IMR-90 (cell line): ENCODE results near the gene MEF2C. TPM values are rescaled to one million over a fixed set of nuclear protein-coding genes. Genes with fewer than 3 reads are reported as not detected.

Experiments
- ATAC-seq: fragments of 200-7000 bp; cut with Tn5 transposase; 2 replicates; pipeline ENCODE4 v1.9.1; 2020; ENCODE audit warnings: low read depth, mild to moderate bottlenecking, moderate library complexity
- BruUV-seq: library from RNA; stranded (reverse); fragments of 400-500 nt; replicated peaks from 2 replicates; lab custom pipeline; 2021; lab: Mats Ljungman, UMichigan
- CTCF ChIA-PET: fragments of 300-600 bp; formaldehyde crosslinking; extraction: SDS; loops from one replicate; lab custom pipeline; 2021; ENCODE audit warnings: antibody characterized with exemption; lab: Yijun Ruan, JAX
- POLR2A ChIA-PET: fragments of 300-600 bp; sonication (Branson Sonifier 250); formaldehyde crosslinking; loops from one replicate; lab custom pipeline; 2022; ENCODE audit warnings: antibody characterized with exemption; ENCODE audit not compliant: unreplicated experiment; lab: Charles Lee
- DNase-seq: peaks from one replicate; pipeline ENCODE4 v3.0.0; 2013
- H2AFZ ChIP-seq: replicated peaks from 2 replicates; pipeline ENCODE3; 2013; ENCODE audit warnings: low read length, mild to moderate bottlenecking; ENCODE audit not compliant: poor library complexity
- H2AK5ac ChIP-seq: 2 replicates; pipeline ENCODE4 v1.6.1; 2013; ENCODE audit warnings: low read depth, low read length, inconsistent platforms
- H2AK9ac ChIP-seq: replicated peaks from 2 replicates; pipeline ENCODE3; 2013; ENCODE audit warnings: mild to moderate bottlenecking, low read depth, low read length, moderate library complexity; ENCODE audit not compliant: poor library complexity
- H2BK120ac ChIP-seq: 2 replicates; pipeline ENCODE4 v1.6.1; 2013; ENCODE audit warnings: low read depth, low read length, inconsistent platforms
- H2BK15ac ChIP-seq: 3 replicates; pipeline ENCODE4 v1.6.1; 2013; ENCODE audit warnings: low read depth, low read length, inconsistent platforms
- H2BK20ac ChIP-seq: 2 replicates; pipeline ENCODE4 v1.6.1; 2013; ENCODE audit warnings: low read depth, mild to moderate bottlenecking, inconsistent platforms, low read length, moderate library complexity
- H2BK5ac ChIP-seq: 2 replicates; pipeline ENCODE4 v1.6.1; 2013; ENCODE audit warnings: mild to moderate bottlenecking, low read depth, low read length, inconsistent platforms; ENCODE audit not compliant: poor library complexity, severe bottlenecking
- H3K14ac ChIP-seq: replicated peaks from 2 replicates; pipeline ENCODE4 v1.6.1; 2013; ENCODE audit warnings: low read depth, low read length, inconsistent platforms
- H3K18ac ChIP-seq: 2 replicates; pipeline ENCODE4 v1.6.1; 2013; ENCODE audit warnings: low read depth, low read length, control low read depth
- H3K23ac ChIP-seq: 2 replicates; pipeline ENCODE4 v1.6.1; 2013; ENCODE audit warnings: low read depth, low read length, inconsistent platforms
- H3K27ac ChIP-seq: 2 replicates; pipeline ENCODE4 v1.5.1; 2013; ENCODE audit warnings: mild to moderate bottlenecking, control low read depth, low read length; ENCODE audit not compliant: insufficient read depth
- H3K27me3 ChIP-seq: 2 replicates; pipeline ENCODE4 v1.6.1; 2013; ENCODE audit warnings: low read length; ENCODE audit not compliant: control insufficient read depth, insufficient read depth
- H3K36me3 ChIP-seq: 2 replicates; pipeline ENCODE4 v1.6.1; 2013; ENCODE audit warnings: low read length, mixed read lengths; ENCODE audit not compliant: control insufficient read depth, insufficient read depth
- H3K4ac ChIP-seq: 2 replicates; pipeline ENCODE4 v1.6.1; 2013; ENCODE audit warnings: low read depth, low read length, inconsistent platforms
- H3K4me1 ChIP-seq: 2 replicates; pipeline ENCODE4 v1.6.1; 2013; ENCODE audit warnings: low read length, mixed read lengths; ENCODE audit not compliant: control insufficient read depth, insufficient read depth
- H3K4me2 ChIP-seq: 2 replicates; pipeline ENCODE4 v1.6.1; 2013; ENCODE audit warnings: low read depth, mild to moderate bottlenecking, control low read depth, low read length, moderate library complexity
- H3K4me3 ChIP-seq: 2 replicates; pipeline ENCODE4 v1.5.1; 2013; ENCODE audit warnings: low read depth, mild to moderate bottlenecking, control low read depth, low read length, moderate library complexity; ENCODE audit not compliant: insufficient read depth
- H3K56ac ChIP-seq: 2 replicates; pipeline ENCODE4 v1.6.1; 2013; ENCODE audit warnings: low read length, inconsistent platforms; ENCODE audit not compliant: insufficient read depth; ENCODE audit errors: extremely low read depth
- H3K79me1 ChIP-seq, 2 experiments: 2 replicates each; pipeline ENCODE4 v1.6.1; 2013; ENCODE audit warnings: low read length in 2 of 2, inconsistent platforms in 1 of 2, low read depth in 1 of 2
- H3K9ac ChIP-seq: 2 replicates; pipeline ENCODE4 v1.6.1; 2013; ENCODE audit warnings: low read depth, low read length, control low read depth
- H3K9me1 ChIP-seq: 2 replicates; pipeline ENCODE4 v1.6.1; 2013; ENCODE audit warnings: low read length, inconsistent platforms; ENCODE audit not compliant: insufficient read depth
- H3K9me3 ChIP-seq: 2 replicates; pipeline ENCODE4 v1.6.1; 2013; ENCODE audit warnings: low read length; ENCODE audit not compliant: control insufficient read depth, insufficient read depth
- H4K20me1 ChIP-seq: 2 replicates; pipeline ENCODE4 v1.6.1; 2013; ENCODE audit warnings: low read length, inconsistent platforms; ENCODE audit not compliant: insufficient read depth
- H4K5ac ChIP-seq: 2 replicates; pipeline ENCODE4 v1.6.1; 2013; ENCODE audit warnings: mild to moderate bottlenecking, low read depth, low read length, control low read depth
- H4K8ac ChIP-seq, 2 experiments: 2 replicates each; pipeline ENCODE4 v1.6.1; 2013; ENCODE audit warnings: low read depth in 2 of 2, low read length in 2 of 2, control low read depth in 1 of 2, inconsistent platforms in 1 of 2
- H4K91ac ChIP-seq: 2 replicates; pipeline ENCODE4 v1.6.1; 2013; ENCODE audit warnings: low read depth, low read length, inconsistent platforms; ENCODE audit not compliant: insufficient read depth
- BHLHE40 ChIP-seq: fragments of 150-350 bp; IDR thresholded peaks from 2 replicates; pipeline ENCODE4 v1.6.1; 2016; ENCODE audit warnings: mild to moderate bottlenecking, low read depth, low read length
- CEBPB ChIP-seq: IDR thresholded peaks from 2 replicates; pipeline ENCODE4 v1.6.1; 2012; ENCODE audit warnings: low read depth, low read length, improper control_type of control experiment
- CTCF ChIP-seq: conservative IDR thresholded peaks from 2 replicates; pipeline ENCODE4 v1.5.1; 2012; ENCODE audit warnings: mild to moderate bottlenecking, low read depth, low read length, improper control_type of control experiment
- ELK1 ChIP-seq: fragments of 150-350 bp; IDR thresholded peaks from 2 replicates; pipeline ENCODE4 v1.6.1; 2016; ENCODE audit warnings: low read depth, mild to moderate bottlenecking, low read length, moderate library complexity, borderline replicate concordance
- FOS ChIP-seq: fragments of 150-350 bp; IDR thresholded peaks from 2 replicates; pipeline ENCODE4 v1.6.1; 2016; ENCODE audit warnings: low read depth, low read length
- MAFK ChIP-seq: IDR thresholded peaks from 2 replicates; pipeline ENCODE4 v1.6.1; 2012; ENCODE audit warnings: low read depth, low read length, improper control_type of control experiment
- MAZ ChIP-seq: IDR thresholded peaks from 2 replicates; pipeline ENCODE4 v1.6.1; 2012; ENCODE audit warnings: low read depth, mild to moderate bottlenecking, low read length, improper control_type of control experiment, moderate library complexity, borderline replicate concordance
- NFE2L2 ChIP-seq: fragments of 150-350 bp; IDR thresholded peaks from 2 replicates; pipeline ENCODE4 v1.6.1; 2016; ENCODE audit warnings: low read depth, mild to moderate bottlenecking, low read length
- POLR2A ChIP-seq: IDR thresholded peaks from 2 replicates; pipeline ENCODE4 v1.6.1; 2012; ENCODE audit warnings: mild to moderate bottlenecking, low read depth, low read length
- RAD21 ChIP-seq: IDR thresholded peaks from 2 replicates; pipeline ENCODE4 v1.6.1; 2012; ENCODE audit warnings: low read length, improper control_type of control experiment
- RFX5 ChIP-seq: IDR thresholded peaks from 2 replicates; pipeline ENCODE4 v1.8.0; 2012; ENCODE audit warnings: low read depth, mild to moderate bottlenecking, low read length, moderate library complexity
- SMC3 ChIP-seq: fragments of 150-350 bp; IDR thresholded peaks from 2 replicates; pipeline ENCODE4 v1.6.1; 2016; ENCODE audit warnings: low read depth, mild to moderate bottlenecking, antibody characterized with exemption, low read length, moderate library complexity
- USF2 ChIP-seq: fragments of 150-350 bp; IDR thresholded peaks from 2 replicates; pipeline ENCODE4 v1.6.1; 2017; ENCODE audit warnings: mild to moderate bottlenecking, antibody characterized with exemption, low read length, low read depth
- WGBS, 2 experiments: methylation state at CpG; one replicate each; pipeline versions ENCODE4 v1.1.5 to v1.1.7; 2013; ENCODE audit warnings: missing lambda C conversion rate in 2 of 2; ENCODE audit not compliant: insufficient read length in 1 of 2; ENCODE audit errors: extremely low coverage in 2 of 2; 5-methylcytosine and 5-hydroxymethylcytosine counted together
- dilution Hi-C: fragments of 300-500 bp; cut with HindIII; formaldehyde crosslinking; loops from one replicate; pipeline ENCODE4 v1.14.3; 2018; ENCODE audit warnings: low sequenced_read_pairs; ENCODE audit not compliant: unreplicated experiment
- in situ Hi-C: fragments of 300-500 bp; cut with MboI; formaldehyde crosslinking; loops from 3 replicates; pipeline ENCODE4 v1.14.3; 2019; ENCODE audit warnings: low sequenced_read_pairs, inconsistent platforms, mixed read lengths
- intact Hi-C: fragments of 100-400 bp; cut with micrococcal nuclease; formaldehyde crosslinking; loops from 2 replicates; pipeline ENCODE4 v1.10.0; 2022
- polyA plus RNA-seq, 3 experiments: library from polyadenylated mRNA; depleted of rRNA; stranded (reverse); fragments of >200 nt; gene quantifications; 2 replicates each; pipeline ENCODE4 v1.2.3, GENCODE V29; 2012; ENCODE audit warnings: low replicate concordance in 1 of 3
- total RNA-seq: library from RNA; depleted of rRNA; stranded (reverse); fragments of >200 nt; gene quantifications from 2 replicates; pipeline ENCODE4 v1.2.3, GENCODE V29; 2012

MEF2C gene
- total and polyA plus RNA-seq, 2 of the 4 experiments (the other 2 are of a cell fraction): 1.5 to 6.8 TPM

- Histone ChIP-seq H3K18ac (no peak overlapping the region), H4K8ac (no peak overlapping the region), H2AFZ (no peak overlapping the region), H2BK15ac (no peak overlapping the region), H2BK20ac (no peak overlapping the region), H3K79me1 (0 out of 4 replicates have a peak, but pooled peaks cover 0 to 13% of the 10 kb centered on the region in 2 experiments), H3K27me3 (no peaks in the 10 kb centered on the region), H3K14ac (no peak overlapping the region), H4K20me1 (no peaks in the 10 kb centered on the region), H3K27ac (no peak overlapping the region), H2AK5ac (no peak overlapping the region), H3K4ac (no peak overlapping the region), H3K9me1 (no peaks in the 10 kb centered on the region; the same call in 1 of the 2 replicates), H3K23ac (0 out of 2 replicates have a peak overlapping the region, but pooled peaks have one; percentile 2), H2BK5ac (no peak overlapping the region), H3K56ac (no peak overlapping the region), H3K4me2 (no peak overlapping the region), H3K9ac (no peak overlapping the region), H3K36me3 (no peaks in the 10 kb centered on the region), H3K4me1 (0 out of 2 replicates have a peak, but pooled peaks cover 3% of the 10 kb centered on the region), H4K5ac (no peak overlapping the region), H4K91ac (no peak overlapping the region), H2AK9ac (no peak overlapping the region), H2BK120ac (no peak overlapping the region), H3K9me3 (no peaks in the 10 kb centered on the region), H3K4me3 (no peak overlapping the region)
- in situ Hi-C loops: loop anchor here (10.0 kb wide), 1 partner anchor 60 kb away; no protein-coding TSS in a partner anchor
- no TSS peak for BruUV-seq
- intact Hi-C loops: loop anchor here (10.0 kb wide), 1 partner anchor 330 kb away; no protein-coding TSS in a partner anchor
- TF ChIP-seq NFE2L2 (no peak), ELK1 (no peak), SMC3 (no peak), MAZ (no peak), USF2 (no peak), CTCF (no peak), RFX5 (no peak), MAFK (no peak), RAD21 (no peak), BHLHE40 (no peak), POLR2A (no peak), FOS (no peak), CEBPB (no peak)
- CTCF ChIA-PET: no interaction called here
- no peak for DNase-seq
- no CpG with 5 or more reads among the region's 1 CpG for WGBS, 2 experiments
- dilution Hi-C loops: no loop called here
- POLR2A ChIA-PET: no interaction called here
- no peak for ATAC-seq
These were observed 2.0 kb upstream of the MEF2C start for GRCh38 chr5:88885002-88885401.
